Activated CD8-positive, alpha-beta memory T cell treated with anti-CD3 and anti-CD28 coated beads for 48 hours (primary cell): Measurements from ENCODE around the gene ISY1.
A peak's percentile ranks its signal among the peaks of the same experiment; 100 is the strongest.
"Not testable (repeated sequence)": the region's sequence is repeated elsewhere in the genome, so short reads cannot be mapped to it uniquely, and the experiment has no call there.

Source experiments
- DNase-seq, 3 experiments: peaks; one replicate each; pipeline ENCODE4 v3.0.0-alpha.2; 2020; ENCODE audit warnings: low read depth in 2 of 3, low spot score in 2 of 3

ISY1 gene

GRCh38 chr3:129160891-129161859, at the start of gene ISY1:
ISY1 (minus strand) TSS chr3:129161063; CDS start chr3:129160975, 88 bp downstream.
- DNase-seq: peak; percentile 64 to 80 (median 78)

DNA sequence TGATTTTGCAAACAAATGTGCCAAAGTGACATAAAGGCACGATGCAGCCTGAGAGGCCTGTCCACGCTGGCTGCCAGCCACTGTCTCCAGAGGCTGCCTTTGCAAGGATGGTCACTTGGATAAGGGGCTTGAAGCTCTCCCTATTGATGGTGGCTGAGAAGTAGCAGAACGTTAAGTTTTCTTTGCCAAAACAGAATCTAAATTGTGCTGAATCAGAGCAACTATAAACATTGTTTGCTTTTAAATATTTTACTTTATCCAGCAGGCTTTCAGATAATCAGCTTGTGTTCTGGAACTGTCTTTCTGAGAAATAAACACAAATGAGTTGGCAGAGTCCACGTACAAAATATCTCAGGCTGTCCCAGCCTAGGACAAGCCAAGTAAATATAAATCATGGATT, 46.6 kb upstream of the ISY1 start:
- DNase-seq: no peak

DNA sequence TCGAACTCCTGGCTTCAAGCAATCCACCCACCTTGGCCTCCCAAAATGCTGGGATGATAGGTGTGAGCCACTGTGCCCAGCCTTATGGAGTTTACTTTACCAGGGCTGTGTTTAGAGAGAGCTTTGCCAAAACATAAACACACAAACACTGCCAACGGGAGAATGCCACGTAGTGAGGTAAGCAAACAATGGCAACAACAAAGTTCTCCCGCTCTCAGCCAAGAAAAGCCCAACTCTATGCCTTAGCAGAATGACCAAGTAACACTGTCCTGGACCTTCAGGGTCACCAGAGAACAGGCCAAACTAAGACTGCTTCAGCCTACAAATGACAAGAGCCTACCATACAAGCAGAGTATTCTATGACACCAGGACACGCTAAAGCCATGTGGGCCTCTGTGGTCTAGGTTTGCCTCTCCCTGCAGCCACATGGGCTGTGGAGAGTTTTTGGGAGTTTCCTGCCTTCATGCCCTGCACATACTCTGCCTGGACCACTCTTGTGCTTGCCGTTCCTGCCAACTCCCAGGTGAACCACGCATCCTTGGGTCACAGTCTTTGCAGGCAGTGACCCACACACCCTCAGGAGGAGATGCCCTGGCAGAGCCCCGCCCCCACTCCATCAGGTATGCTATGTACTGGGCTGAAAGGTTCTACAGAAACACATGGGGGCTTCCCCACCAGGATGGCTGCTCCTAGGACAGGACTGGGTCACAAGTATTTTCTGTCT, 44.4 kb upstream of the ISY1 start:
- DNase-seq: no peak

- no peak for DNase-seq
Measured at GRCh38 chr3:129204473-129204872, 43.6 kb upstream of the ISY1 start.

DNA sequence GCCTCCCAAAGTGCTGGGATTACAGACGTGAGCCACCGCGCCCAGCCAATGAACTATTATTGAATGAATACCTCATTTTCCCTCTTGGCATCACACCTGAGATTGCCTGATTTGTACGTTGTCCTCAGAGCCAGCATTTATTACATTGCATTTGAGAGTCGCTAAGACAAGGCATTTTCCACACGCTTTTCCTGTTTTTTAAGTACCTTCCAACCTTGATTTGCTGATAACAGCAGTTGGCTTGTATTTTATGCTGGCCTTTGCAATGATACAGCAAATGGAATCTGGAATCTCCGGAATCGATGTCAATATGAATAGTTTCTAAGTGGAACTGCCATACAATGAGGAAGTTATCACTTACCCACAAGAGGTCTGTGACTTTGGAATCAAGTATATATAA, 38.5 kb upstream of the ISY1 start:
- no peak for DNase-seq

- DNase-seq: no peak
Measured at GRCh38 chr3:129197321-129197720, 36.5 kb upstream of the ISY1 start.

- DNase-seq: no peak
Measured at GRCh38 chr3:129196601-129197000, 35.7 kb upstream of the ISY1 start.

- DNase-seq: no peak
Measured at GRCh38 chr3:129195731-129196256, 34.9 kb upstream of the ISY1 start.

DNA sequence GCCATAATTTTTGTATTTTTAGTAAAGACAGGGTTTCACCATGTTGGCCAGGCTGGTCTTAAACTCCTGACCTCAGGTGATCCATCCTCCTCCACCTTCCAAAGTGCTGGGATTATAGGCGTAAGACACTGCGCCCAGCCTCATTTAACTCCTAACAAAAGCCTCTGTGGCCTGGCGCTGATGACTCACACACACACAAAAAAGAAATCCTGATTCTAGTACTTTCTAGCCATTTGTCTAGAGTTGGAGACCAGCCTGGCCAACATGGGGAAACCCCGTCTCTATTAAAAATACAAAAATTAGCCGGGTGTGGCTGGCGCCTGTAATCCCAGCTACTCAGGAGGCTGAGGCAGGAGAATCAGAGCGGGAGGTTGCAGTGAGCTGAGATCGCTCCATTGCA, 28.9 kb upstream of the ISY1 start:
- not testable (repeated sequence) for DNase-seq

GRCh38 chr3:129187857-129188256, 27.0 kb upstream of the ISY1 start:
- DNase-seq: no peak

GRCh38 chr3:129185783-129186182, 24.9 kb upstream of the ISY1 start:
- DNase-seq: no peak

GRCh38 chr3:129184784-129185542, 24.1 kb upstream of the ISY1 start:
- not testable (repeated sequence) for DNase-seq

DNA sequence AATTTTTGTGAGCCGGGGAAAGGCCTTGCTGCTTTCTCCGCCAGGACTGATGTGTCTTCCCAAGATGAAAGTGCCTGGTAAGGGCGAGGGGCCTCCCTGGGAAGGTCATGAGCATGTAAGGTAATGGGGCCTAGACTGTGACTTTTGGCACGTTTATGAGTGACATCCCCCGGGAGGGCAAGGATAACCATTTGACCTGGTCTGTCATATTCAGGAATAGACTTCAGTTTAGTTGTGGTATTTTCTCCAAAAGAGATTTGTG, 23.5 kb upstream of the ISY1 start:
- DNase-seq: no peak

DNA sequence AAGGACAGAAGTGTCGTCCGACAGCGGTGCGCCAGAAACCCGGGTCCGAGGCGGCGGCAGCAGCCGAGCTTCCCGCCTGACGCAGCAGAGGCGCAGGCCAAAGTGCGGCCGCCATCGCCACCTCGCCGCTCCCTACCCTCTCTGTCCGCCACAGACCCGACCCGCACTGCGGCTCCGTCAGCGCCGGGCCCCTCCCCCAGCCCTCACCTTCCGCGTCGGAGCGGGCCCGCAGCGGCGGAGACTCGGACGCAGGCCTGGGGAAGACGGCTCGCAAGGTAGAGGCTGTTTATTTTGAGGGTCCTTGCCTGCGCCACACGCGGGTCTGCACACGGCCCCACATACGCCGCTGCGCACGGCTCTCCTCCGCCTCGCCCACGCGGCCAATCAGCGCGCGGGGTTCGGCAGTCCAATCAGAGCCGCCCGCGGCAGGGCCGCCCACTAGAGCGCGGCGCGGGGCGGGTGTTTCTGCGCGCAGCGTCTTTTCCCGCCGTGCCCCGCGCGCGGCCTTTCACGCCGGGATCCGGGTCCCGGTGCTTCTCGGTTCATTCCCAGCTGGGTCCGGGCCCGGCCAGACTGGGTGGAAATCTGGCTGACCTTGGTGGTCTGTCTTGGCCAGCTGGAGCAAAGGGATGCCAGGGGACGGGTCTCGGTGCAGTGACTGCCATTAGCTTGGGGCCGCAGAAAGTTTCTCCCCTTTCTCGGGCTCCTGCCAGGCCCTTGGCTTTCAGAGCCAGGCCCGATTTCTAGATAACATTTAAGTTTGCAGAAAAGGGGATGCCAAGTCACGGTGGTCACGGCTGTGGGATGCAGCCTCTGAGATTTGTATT, 22.9 kb upstream of the ISY1 start, which contains the start of gene CNBP:
Gene CNBP (minus strand): TSS at position 328 of the 827 bp plus-strand sequence. CDS start 12,139 bp downstream, outside the sequence.
- peak; percentile 75 to 87 (median 85) for DNase-seq

DNA sequence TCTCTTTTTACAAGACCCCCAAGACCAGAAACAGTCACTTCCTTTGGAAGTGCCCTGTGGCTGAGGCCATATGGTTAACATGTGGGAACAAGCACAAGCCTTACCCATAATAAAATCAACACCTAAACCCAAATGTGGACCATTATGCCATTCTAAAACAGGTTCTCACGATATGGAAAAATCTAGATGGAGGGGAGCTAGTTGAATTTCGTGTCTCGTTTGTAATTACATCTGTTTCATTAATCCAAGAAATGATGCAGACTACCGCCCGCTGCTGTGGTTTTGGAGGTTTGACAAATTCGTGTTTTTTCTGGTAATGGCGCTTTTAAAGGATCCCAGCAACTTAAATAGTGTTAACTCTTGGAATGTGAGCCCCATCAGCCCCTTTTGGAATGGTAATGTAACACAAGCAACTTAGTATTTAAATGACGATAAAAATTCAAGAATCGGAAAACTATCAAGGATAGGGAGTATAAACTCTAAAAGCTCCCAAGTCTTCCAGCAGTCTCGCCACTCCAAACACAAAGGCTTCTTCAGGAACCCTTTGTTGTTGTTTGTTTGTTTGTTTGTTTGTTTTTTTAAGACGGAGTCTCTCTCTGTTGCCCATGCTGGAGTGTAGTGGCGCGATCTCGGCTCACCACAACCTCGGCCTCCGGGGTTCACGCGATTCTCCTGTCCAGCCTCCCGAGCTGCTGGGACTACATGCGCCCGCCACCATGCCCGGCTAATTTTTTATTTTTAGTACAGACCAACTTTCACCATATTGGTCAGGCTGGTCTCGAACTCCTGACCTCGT, 21.7 kb upstream of the ISY1 start:
- no peak for DNase-seq

GRCh38 chr3:129181819-129182218, 21.0 kb upstream of the ISY1 start:
- DNase-seq: no peak

DNA sequence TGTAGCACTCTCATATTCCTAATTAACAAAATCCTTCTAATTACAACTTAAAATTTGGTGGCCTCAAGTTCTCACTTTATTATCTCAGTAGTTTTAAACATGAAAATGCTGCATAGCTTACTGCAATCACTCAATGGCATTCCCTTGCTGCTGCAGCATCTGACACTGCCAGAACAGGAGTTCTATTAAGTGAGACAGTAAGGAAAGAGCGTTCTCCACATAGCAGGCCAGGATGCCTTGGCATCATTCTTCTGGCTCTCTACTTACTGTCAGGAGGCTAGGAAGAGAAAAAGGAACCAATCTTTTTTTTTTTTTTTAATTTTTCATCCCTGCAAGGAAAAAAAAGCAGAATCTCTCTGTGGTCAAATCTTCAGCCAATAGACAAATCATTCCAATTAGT, 19.6 kb upstream of the ISY1 start:
- no peak for DNase-seq

GRCh38 chr3:129176051-129176450, 15.2 kb upstream of the ISY1 start:
- no peak for DNase-seq

GRCh38 chr3:129173725-129174124, 12.9 kb upstream of the ISY1 start:
- no peak for DNase-seq

- no peak for DNase-seq
Measured at GRCh38 chr3:129173206-129173605, 12.3 kb upstream of the ISY1 start.
